H1 (cell line): Measurements from ENCODE around the gene OLFML2B. TPM values are rescaled to one million over a fixed set of nuclear protein-coding genes. Genes with fewer than 3 reads are reported as not detected.

Experiments
- HDAC2 ChIP-seq, 2 experiments: fragments of 300-600 bp in 1 of 2; sonication (generic) in 1 of 2; IDR thresholded peaks; 2 replicates each; pipeline ENCODE4 v1.6.1; 2011 to 2012; ENCODE audit warnings: low read depth in 2 of 2, low read length in 2 of 2, mild to moderate bottlenecking in 2 of 2, moderate library complexity in 2 of 2, borderline replicate concordance in 1 of 2, inconsistent platforms in 1 of 2
- KDM5A ChIP-seq: fragments of 200-600 bp; IDR thresholded peaks from 2 replicates; pipeline ENCODE4 v1.7.1; 2012; ENCODE audit warnings: mild to moderate bottlenecking, low read length, inconsistent platforms, mixed read lengths
- polyA plus RNA-seq, 7 experiments: library from polyadenylated mRNA; depleted of rRNA in 3 of 7; stranded (reverse) in 5 of 7; unstranded in 2 of 7; fragments of >200 nt in 5 of 7; fragments of 200-250 nt in 2 of 7; gene quantifications; 1 replicate in 5 of 7; 2 replicates in 1 of 7; 4 replicates in 1 of 7; pipeline versions ENCODE4 v1.2.1 to v1.2.3, GENCODE V29; 2011 to 2013; ENCODE audit warnings: missing spikeins in 2 of 7, mixed read lengths in 2 of 7
- total RNA-seq: library from RNA; stranded (reverse); fragmentation: NEBNext Ultra II Directional; extraction: Animal tissue kit (Norgen Biotek cat#: 25700); gene quantifications from 2 replicates; pipeline ENCODE4 v1.2.1, GENCODE V29; 2021
- TF ChIP-seq, protein P1 (sequence below): IDR thresholded peaks from 2 replicates; pipeline ENCODE4 v1.6.1; 2012; ENCODE audit warnings: inconsistent platforms

The OLFML2B gene
- total and polyA plus RNA-seq, 2 of the 8 experiments (the other 6 are each of a cell fraction or from before 2014, with no cell fraction given): 6.5 to 10.4 TPM

- no peak for TF ChIP-seq HDAC2 (IDR thresholded peaks at IDR 0.05; ENCODE audit: borderline replicate concordance in 1 of 2, low read depth in 2 of 2, low read length in 2 of 2)
- no peak for TF ChIP-seq KDM5A
- TF ChIP-seq, protein P1, sequence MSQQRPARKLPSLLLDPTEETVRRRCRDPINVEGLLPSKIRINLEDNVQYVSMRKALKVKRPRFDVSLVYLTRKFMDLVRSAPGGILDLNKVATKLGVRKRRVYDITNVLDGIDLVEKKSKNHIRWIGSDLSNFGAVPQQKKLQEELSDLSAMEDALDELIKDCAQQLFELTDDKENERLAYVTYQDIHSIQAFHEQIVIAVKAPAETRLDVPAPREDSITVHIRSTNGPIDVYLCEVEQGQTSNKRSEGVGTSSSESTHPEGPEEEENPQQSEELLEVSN: no peak
These were observed 81.8 kb downstream of the OLFML2B start (continued) for GRCh38 chr1:161941726-161942436.
